ENCODE data around the gene BBS4. TPM values are rescaled to one million over a fixed set of nuclear protein-coding genes. Genes with fewer than 3 reads are reported as not detected.

Gene BBS4
- total and polyA plus RNA-seq, 2 of the 4 experiments (the other 2 are of a cell fraction): 15.8 to 21.0 TPM

DNA sequence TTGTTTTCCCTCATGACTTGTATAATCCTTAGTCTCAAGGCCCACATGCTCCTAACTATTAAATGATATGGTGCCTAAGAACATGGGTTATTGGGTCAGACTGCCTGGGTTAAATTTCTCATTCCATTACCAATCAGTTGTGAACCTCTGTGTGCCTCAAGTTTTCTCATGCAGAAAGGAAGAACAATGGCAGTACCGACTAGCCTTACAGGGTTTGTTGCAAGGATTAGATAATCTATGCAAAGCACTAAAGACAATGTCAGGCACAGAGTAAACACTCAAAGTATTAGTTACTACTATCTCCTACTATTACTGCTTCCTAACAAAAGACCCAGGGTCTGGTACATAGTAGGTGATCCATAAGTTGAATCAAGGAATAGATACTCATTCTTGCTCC lies 85.3 kb downstream of the BBS4 start:
- no peak overlapping the region for H3K18ac ChIP-seq (ENCODE audit: low read depth, low read length)
- H3K9ac ChIP-seq (ENCODE audit: low read depth, low read length): no peak overlapping the region
- H3K14ac ChIP-seq (replicated peaks; ENCODE audit: low read depth, low read length): no peak overlapping the region
- ATAC-seq (ENCODE audit: low read depth) (no peak), DNase-seq (no peak)
- H2BK20ac ChIP-seq (ENCODE audit: low read depth, low read length): no peak overlapping the region
- no peak for TF ChIP-seq RAD21 (IDR thresholded peaks at IDR 0.05; ENCODE audit: low read length)
- TF ChIP-seq, protein P1, sequence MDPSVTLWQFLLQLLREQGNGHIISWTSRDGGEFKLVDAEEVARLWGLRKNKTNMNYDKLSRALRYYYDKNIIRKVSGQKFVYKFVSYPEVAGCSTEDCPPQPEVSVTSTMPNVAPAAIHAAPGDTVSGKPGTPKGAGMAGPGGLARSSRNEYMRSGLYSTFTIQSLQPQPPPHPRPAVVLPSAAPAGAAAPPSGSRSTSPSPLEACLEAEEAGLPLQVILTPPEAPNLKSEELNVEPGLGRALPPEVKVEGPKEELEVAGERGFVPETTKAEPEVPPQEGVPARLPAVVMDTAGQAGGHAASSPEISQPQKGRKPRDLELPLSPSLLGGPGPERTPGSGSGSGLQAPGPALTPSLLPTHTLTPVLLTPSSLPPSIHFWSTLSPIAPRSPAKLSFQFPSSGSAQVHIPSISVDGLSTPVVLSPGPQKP (IDR thresholded peaks at IDR 0.05; ENCODE audit: borderline replicate concordance, low read depth, low read length): no peak
- no peak for TF ChIP-seq RFX5 (IDR thresholded peaks at IDR 0.05; ENCODE audit: low read depth, low read length)
- TF ChIP-seq MAZ (IDR thresholded peaks at IDR 0.05; ENCODE audit: borderline replicate concordance, low read depth, low read length): no peak
- TF ChIP-seq, protein P2, sequence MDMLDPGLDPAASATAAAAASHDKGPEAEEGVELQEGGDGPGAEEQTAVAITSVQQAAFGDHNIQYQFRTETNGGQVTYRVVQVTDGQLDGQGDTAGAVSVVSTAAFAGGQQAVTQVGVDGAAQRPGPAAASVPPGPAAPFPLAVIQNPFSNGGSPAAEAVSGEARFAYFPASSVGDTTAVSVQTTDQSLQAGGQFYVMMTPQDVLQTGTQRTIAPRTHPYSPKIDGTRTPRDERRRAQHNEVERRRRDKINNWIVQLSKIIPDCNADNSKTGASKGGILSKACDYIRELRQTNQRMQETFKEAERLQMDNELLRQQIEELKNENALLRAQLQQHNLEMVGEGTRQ (IDR thresholded peaks at IDR 0.05; ENCODE audit: low read depth, low read length): no peak
- no peak for TF ChIP-seq MXI1 (IDR thresholded peaks at IDR 0.05; ENCODE audit: borderline replicate concordance, low read depth, low read length)
- TF ChIP-seq SMC3 (IDR thresholded peaks at IDR 0.05; ENCODE audit: low read depth, low read length): no peak
- TF ChIP-seq BHLHE40 (IDR thresholded peaks at IDR 0.05; ENCODE audit: low read depth, low read length): no peak
- TF ChIP-seq, protein P3, sequence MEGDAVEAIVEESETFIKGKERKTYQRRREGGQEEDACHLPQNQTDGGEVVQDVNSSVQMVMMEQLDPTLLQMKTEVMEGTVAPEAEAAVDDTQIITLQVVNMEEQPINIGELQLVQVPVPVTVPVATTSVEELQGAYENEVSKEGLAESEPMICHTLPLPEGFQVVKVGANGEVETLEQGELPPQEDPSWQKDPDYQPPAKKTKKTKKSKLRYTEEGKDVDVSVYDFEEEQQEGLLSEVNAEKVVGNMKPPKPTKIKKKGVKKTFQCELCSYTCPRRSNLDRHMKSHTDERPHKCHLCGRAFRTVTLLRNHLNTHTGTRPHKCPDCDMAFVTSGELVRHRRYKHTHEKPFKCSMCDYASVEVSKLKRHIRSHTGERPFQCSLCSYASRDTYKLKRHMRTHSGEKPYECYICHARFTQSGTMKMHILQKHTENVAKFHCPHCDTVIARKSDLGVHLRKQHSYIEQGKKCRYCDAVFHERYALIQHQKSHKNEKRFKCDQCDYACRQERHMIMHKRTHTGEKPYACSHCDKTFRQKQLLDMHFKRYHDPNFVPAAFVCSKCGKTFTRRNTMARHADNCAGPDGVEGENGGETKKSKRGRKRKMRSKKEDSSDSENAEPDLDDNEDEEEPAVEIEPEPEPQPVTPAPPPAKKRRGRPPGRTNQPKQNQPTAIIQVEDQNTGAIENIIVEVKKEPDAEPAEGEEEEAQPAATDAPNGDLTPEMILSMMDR (conservative IDR thresholded peaks at IDR 0.05; ENCODE audit: low read depth, low read length): no peak
- no peak for TF ChIP-seq MAFK (IDR thresholded peaks at IDR 0.05; ENCODE audit: low read depth, low read length)
- TF ChIP-seq CEBPB (IDR thresholded peaks at IDR 0.05; ENCODE audit: low read depth, low read length): no peak
- TF ChIP-seq CHD1 (IDR thresholded peaks at IDR 0.05; ENCODE audit: low read depth, low read length): no peak
- no peak for TF ChIP-seq POLR2A (IDR thresholded peaks at IDR 0.05; ENCODE audit: low read depth, low read length)
- no peak for TF ChIP-seq RCOR1 (IDR thresholded peaks at IDR 0.05; ENCODE audit: insufficient replicate concordance, low read length)
- no peak for TF ChIP-seq NFE2L2 (IDR thresholded peaks at IDR 0.05; ENCODE audit: low read depth, low read length)
- H2AK9ac ChIP-seq (replicated peaks; ENCODE audit: low read depth, low read length, poor library complexity): no peak overlapping the region
- peaks cover 4% of the 10 kb centered on the region; the same call in 1 of the 2 replicates for H3K9me1 ChIP-seq (ENCODE audit: insufficient read depth, low read length)
- BruUV-seq (replicated peaks): no TSS peak
- H3K36me3 ChIP-seq (ENCODE audit: control insufficient read depth, insufficient read depth, low read length): peaks cover 30% of the 10 kb centered on the region
- intact Hi-C loops (cut with micrococcal nuclease) (no loop called here), in situ Hi-C loops (cut with MboI; ENCODE audit: low sequenced_read_pairs) (no loop called here), dilution Hi-C loops (cut with HindIII; ENCODE audit: low sequenced_read_pairs, unreplicated experiment) (no loop called here)
- no peak overlapping the region for H3K27ac ChIP-seq (ENCODE audit: insufficient read depth, low read length)
- peaks cover 28 to 32% of the 10 kb centered on the region in 2 experiments for H3K79me1 ChIP-seq (ENCODE audit: low read depth in 1 of 2, low read length in 2 of 2)
- H3K56ac ChIP-seq (ENCODE audit: extremely low read depth, insufficient read depth, low read length): no peak overlapping the region
- no peaks in the 10 kb centered on the region for H3K4me1 ChIP-seq (ENCODE audit: control insufficient read depth, insufficient read depth, low read length)
- no CpG with 5 or more reads among the region's 1 CpG for WGBS, 2 experiments (ENCODE audit: extremely low coverage in 2 of 2, insufficient read length in 1 of 2)
- no peaks in the 10 kb centered on the region for H3K27me3 ChIP-seq (ENCODE audit: control insufficient read depth, insufficient read depth, low read length)
- no peak overlapping the region for H2BK5ac ChIP-seq (ENCODE audit: low read depth, low read length, poor library complexity, severe bottlenecking)
- peaks cover 3% of the 10 kb centered on the region for H4K20me1 ChIP-seq (ENCODE audit: insufficient read depth, low read length)
- no peak overlapping the region for H3K4ac ChIP-seq (ENCODE audit: low read depth, low read length)
- no peak overlapping the region for H3K4me2 ChIP-seq (ENCODE audit: low read depth, low read length)
- H2AFZ ChIP-seq (replicated peaks; ENCODE audit: low read length, poor library complexity): no peak overlapping the region
- CTCF ChIA-PET: no interaction called here
- no peak overlapping the region for H4K5ac ChIP-seq (ENCODE audit: low read depth, low read length)
- no peak overlapping the region for H4K8ac ChIP-seq (ENCODE audit: low read depth in 2 of 2, low read length in 2 of 2)
- no peak overlapping the region for H2BK120ac ChIP-seq (ENCODE audit: low read depth, low read length)
- H2BK15ac ChIP-seq (ENCODE audit: low read depth, low read length): no peak overlapping the region
- no peak overlapping the region for H4K91ac ChIP-seq (ENCODE audit: insufficient read depth, low read depth, low read length)
- POLR2A ChIA-PET (ENCODE audit: unreplicated experiment): no interaction called here
- H3K9me3 ChIP-seq (ENCODE audit: control insufficient read depth, insufficient read depth, low read length): peaks cover 7% of the 10 kb centered on the region
- H2AK5ac ChIP-seq (ENCODE audit: low read depth, low read length): no peak overlapping the region
- no peak overlapping the region for H3K4me3 ChIP-seq (ENCODE audit: insufficient read depth, low read depth, low read length)
- no peak overlapping the region for H3K23ac ChIP-seq (ENCODE audit: low read depth, low read length)
